Glutamatergic neuron (in vitro differentiated cells): ENCODE results near the gene USPL1. TPM values are rescaled to one million over a fixed set of nuclear protein-coding genes. Genes with fewer than 3 reads are reported as not detected.

ENCODE experiments used
- DNase-seq: peaks from one replicate; pipeline ENCODE4 v3.0.0; 2022
- H3K27ac Mint-ChIP-seq: one replicate; pipeline ENCODE4 v1.8.0; 2020; ENCODE audit warnings: mild to moderate bottlenecking, mixed read lengths, inconsistent platforms; ENCODE audit not compliant: unreplicated experiment
- H3K27me3 Mint-ChIP-seq: one replicate; pipeline ENCODE4 v1.8.0; 2020; ENCODE audit warnings: mild to moderate bottlenecking, moderate library complexity, mixed read lengths, inconsistent platforms; ENCODE audit not compliant: unreplicated experiment
- H3K36me3 Mint-ChIP-seq: one replicate; pipeline ENCODE4 v1.8.0; 2020; ENCODE audit warnings: mild to moderate bottlenecking, mixed read lengths, inconsistent platforms; ENCODE audit not compliant: unreplicated experiment
- H3K4me1 Mint-ChIP-seq: one replicate; pipeline ENCODE4 v1.8.0; 2020; ENCODE audit warnings: mild to moderate bottlenecking, low read depth, mixed read lengths, inconsistent platforms; ENCODE audit not compliant: unreplicated experiment
- H3K4me3 Mint-ChIP-seq: one replicate; pipeline ENCODE4 v1.8.0; 2020; ENCODE audit warnings: mild to moderate bottlenecking, mixed read lengths, inconsistent platforms; ENCODE audit not compliant: unreplicated experiment
- H3K9me3 Mint-ChIP-seq: one replicate; pipeline ENCODE4 v1.8.0; 2020; ENCODE audit warnings: mild to moderate bottlenecking, moderate library complexity, mixed read lengths, inconsistent platforms; ENCODE audit not compliant: unreplicated experiment
- total RNA-seq: library from RNA; stranded (reverse); fragmentation: NEBNext Ultra II Directional; extraction: Animal tissue kit (Norgen Biotek cat#: 25700); gene quantifications from one replicate; pipeline ENCODE4 v1.2.1, GENCODE V29; 2021; ENCODE audit not compliant: unreplicated experiment
- TF ChIP-seq, protein P1 (sequence below): fragments of 200-600 bp; sonication (generic); IDR thresholded peaks from one replicate; pipeline ENCODE4 v1.5.0; 2021; ENCODE audit not compliant: partially characterized antibody, unreplicated experiment

The USPL1 gene
- total RNA-seq, 1 donor from 2014 or later: 101 TPM

- no peak overlapping the region for H3K27ac Mint-ChIP-seq
Measured at GRCh38 chr13:30615481-30615865, 2.2 kb upstream of the USPL1 start.

DNA sequence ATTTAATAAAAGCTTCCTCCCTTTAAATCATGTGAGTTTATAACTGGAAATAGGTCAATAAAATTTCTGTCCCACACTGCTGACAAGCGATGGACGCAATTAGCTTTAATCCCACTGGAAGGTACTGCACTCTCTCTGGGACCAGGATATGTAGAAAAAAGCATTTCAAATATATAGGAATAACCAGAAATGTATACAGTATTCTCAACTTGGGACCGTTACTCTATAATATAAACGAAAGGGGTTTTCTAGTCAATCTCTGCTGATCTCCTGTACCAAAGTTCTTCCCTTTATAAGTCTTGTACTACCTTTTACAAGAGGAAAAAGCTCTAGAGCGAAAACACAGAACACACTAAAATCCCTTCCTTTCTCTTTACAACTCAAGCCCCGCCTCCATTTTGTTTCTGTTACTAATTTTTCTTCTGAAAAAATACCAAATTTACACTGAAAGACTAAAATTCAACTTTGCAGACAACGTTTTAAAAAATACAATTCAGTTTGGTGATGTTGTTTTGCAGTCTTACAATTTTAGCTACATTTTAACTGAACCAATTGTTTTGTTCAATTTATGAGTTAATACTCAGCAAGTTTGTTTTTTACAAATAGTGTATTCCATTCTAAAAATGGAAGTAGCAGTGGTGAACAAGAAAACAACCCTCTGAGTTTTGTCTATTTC, 1.7 kb upstream of the USPL1 start:
- no peaks in the 10 kb centered on the region for H3K36me3 Mint-ChIP-seq
- H3K4me1 Mint-ChIP-seq: peaks cover 11% of the 10 kb centered on the region
- TF ChIP-seq, protein P1, sequence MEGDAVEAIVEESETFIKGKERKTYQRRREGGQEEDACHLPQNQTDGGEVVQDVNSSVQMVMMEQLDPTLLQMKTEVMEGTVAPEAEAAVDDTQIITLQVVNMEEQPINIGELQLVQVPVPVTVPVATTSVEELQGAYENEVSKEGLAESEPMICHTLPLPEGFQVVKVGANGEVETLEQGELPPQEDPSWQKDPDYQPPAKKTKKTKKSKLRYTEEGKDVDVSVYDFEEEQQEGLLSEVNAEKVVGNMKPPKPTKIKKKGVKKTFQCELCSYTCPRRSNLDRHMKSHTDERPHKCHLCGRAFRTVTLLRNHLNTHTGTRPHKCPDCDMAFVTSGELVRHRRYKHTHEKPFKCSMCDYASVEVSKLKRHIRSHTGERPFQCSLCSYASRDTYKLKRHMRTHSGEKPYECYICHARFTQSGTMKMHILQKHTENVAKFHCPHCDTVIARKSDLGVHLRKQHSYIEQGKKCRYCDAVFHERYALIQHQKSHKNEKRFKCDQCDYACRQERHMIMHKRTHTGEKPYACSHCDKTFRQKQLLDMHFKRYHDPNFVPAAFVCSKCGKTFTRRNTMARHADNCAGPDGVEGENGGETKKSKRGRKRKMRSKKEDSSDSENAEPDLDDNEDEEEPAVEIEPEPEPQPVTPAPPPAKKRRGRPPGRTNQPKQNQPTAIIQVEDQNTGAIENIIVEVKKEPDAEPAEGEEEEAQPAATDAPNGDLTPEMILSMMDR: no peak
- no peak overlapping the region for H3K4me3 Mint-ChIP-seq
- no peaks in the 10 kb centered on the region for H3K27me3 Mint-ChIP-seq
- H3K27ac Mint-ChIP-seq: no peak overlapping the region
- DNase-seq: no peak
- no peaks in the 10 kb centered on the region for H3K9me3 Mint-ChIP-seq

More at GRCh38 chr13:30615481-30615865, 2.2 kb upstream of the USPL1 start:
- peaks cover 12% of the 10 kb centered on the region for H3K4me1 Mint-ChIP-seq
- TF ChIP-seq, protein P1: no peak
- H3K27me3 Mint-ChIP-seq: no peaks in the 10 kb centered on the region
- H3K4me3 Mint-ChIP-seq: no peak overlapping the region
- no peaks in the 10 kb centered on the region for H3K9me3 Mint-ChIP-seq
- H3K36me3 Mint-ChIP-seq: no peaks in the 10 kb centered on the region
- no peak for DNase-seq

DNA sequence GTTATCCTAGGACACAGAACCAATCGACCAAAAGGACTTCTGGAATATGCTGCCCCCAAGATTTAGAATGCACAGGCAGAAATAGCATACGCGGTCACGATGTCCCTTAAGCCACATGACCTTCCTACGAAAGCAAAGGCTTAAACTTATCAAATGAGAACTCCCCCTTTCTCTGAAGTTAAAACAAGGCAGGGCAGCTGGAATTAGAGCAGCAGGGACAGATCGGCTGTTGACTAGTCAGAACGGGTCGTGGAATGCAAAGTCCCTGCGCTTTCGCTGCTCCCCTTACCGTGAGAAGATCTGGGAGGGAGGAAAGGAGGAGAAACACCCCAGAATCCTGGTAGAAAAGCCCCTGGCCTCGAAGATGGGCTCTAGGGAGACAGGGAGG, 799 bp upstream of the USPL1 start:
- Mint-ChIP-seq H3K4me1 (peaks cover 14% of the 10 kb centered on the region), H3K27ac (no peak overlapping the region), H3K4me3 (no peak overlapping the region), H3K36me3 (no peaks in the 10 kb centered on the region), H3K9me3 (no peaks in the 10 kb centered on the region), H3K27me3 (no peaks in the 10 kb centered on the region)
- TF ChIP-seq, protein P1: no peak
- no peak for DNase-seq

GRCh38 chr13:30618186-30618929, 638 bp downstream of the USPL1 start:
- no peaks in the 10 kb centered on the region for H3K9me3 Mint-ChIP-seq
- H3K27me3 Mint-ChIP-seq: no peaks in the 10 kb centered on the region
- H3K27ac Mint-ChIP-seq: no peak overlapping the region
- peak; percentile 20 for DNase-seq
- no peak overlapping the region for H3K4me3 Mint-ChIP-seq
- peaks cover 13% of the 10 kb centered on the region for H3K4me1 Mint-ChIP-seq
- TF ChIP-seq, protein P1: no peak
- H3K36me3 Mint-ChIP-seq: peaks cover 5% of the 10 kb centered on the region

- TF ChIP-seq, protein P1: no peak
- Mint-ChIP-seq H3K4me1 (peaks cover 18% of the 10 kb centered on the region), H3K27me3 (peaks cover 1% of the 10 kb centered on the region), H3K36me3 (peaks cover 5% of the 10 kb centered on the region), H3K9me3 (peaks cover 2% of the 10 kb centered on the region), H3K27ac (no peak overlapping the region), H3K4me3 (no peak overlapping the region)
- DNase-seq: no peak
Measured at GRCh38 chr13:30618930-30619279, 1.2 kb downstream of the USPL1 start.
